GM12892 (cell line): ENCODE measurements around the gene CFAP20DC.

ENCODE experiments used
- DNase-seq: peaks from one replicate; pipeline ENCODE4 v3.0.0; 2011; ENCODE audit not compliant: insufficient read length
- FAIRE-seq: peaks from 2 replicates; lab custom pipeline; 2011; peaks lifted over from hg19 to GRCh38; lab: Jason Lieb, UNC
- POLR2A ChIP-seq: IDR thresholded peaks from 2 replicates; pipeline ENCODE4 v1.6.1; 2011; ENCODE audit warnings: low read depth, low read length, control low read depth
- POLR2AphosphoS5 ChIP-seq: IDR thresholded peaks from 2 replicates; pipeline ENCODE4 v1.6.1; 2011; ENCODE audit warnings: low read depth, low read length, control low read depth
- TAF1 ChIP-seq: IDR thresholded peaks from 2 replicates; pipeline ENCODE4 v1.6.1; 2011; ENCODE audit warnings: low read depth, mild to moderate bottlenecking, control low read depth, low read length, borderline replicate concordance

Gene CFAP20DC

DNA sequence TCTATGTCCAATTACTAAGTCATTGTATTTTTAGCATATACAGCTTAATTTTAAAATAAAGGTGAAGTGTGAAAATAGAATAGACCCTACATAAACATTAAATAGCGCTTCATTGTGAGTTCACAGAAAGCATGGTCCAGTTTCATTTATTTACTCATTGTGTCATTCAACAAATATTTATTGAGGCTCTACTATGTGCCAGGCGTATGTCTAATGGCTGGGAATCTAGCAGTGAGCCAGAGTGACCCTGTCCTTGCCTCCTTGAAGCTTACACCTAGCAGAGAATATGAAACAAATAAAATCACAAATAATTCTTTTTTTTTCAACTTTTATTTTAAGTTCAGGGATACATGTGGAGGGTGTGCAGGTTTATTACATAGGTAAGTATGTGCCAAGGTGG, 161.7 kb downstream of the CFAP20DC start:
- DNase-seq = no peak
- no peak for FAIRE-seq
- TF ChIP-seq POLR2A = no peak
- no peak for TF ChIP-seq TAF1
- no peak for TF ChIP-seq POLR2AphosphoS5

GRCh38 chr3:58884453-58884852, 165.4 kb downstream of the CFAP20DC start:
- DNase-seq (no peak), FAIRE-seq (no peak)
- TF ChIP-seq TAF1 = no peak
- no peak for TF ChIP-seq POLR2AphosphoS5
- no peak for TF ChIP-seq POLR2A

DNA sequence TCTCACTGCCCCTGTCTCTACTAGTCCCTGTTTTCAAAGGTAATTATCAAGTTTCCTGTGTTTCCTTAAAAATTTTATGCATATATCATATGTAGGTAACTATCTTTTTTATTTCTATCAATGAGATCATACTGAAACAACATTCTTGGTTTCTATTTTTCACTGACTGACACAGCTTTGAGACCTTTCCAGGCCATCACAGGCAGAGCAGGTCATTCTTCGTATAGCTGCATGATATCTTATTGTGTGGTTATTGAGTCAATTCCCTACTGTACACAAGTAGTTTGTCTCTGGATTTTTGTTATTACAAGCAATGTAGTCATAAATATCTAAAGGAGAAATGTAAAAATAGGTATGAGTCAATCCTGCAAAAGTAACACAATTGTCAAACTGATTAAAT, 169.6 kb downstream of the CFAP20DC start:
- no peak for DNase-seq
- no peak for FAIRE-seq

DNA sequence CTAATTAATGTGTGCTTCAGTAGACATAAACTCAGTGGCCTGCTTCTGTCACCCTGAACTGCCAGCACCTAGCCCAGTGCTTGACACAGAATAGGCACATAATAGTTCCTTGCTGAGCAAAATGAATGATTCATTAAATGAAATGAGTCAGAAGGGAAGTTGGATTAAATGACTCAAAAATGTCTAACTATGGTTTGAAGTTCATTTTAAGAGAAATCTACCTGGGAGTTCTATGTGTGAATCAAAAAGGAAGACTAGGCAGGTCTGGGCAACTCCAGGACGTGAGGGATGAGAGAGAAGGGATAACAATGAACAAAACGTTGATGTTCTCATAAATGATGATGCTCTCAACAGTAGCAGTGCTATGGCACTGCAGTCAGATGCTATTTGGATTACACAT, 175.0 kb downstream of the CFAP20DC start:
- TF ChIP-seq POLR2AphosphoS5 = no peak
- TF ChIP-seq POLR2A = no peak
- no peak for TF ChIP-seq TAF1
- DNase-seq = no peak

More for the DNA sequence above, 169.6 kb downstream of the CFAP20DC start:
- TF ChIP-seq POLR2A (no peak), POLR2AphosphoS5 (no peak), TAF1 (no peak)

DNA sequence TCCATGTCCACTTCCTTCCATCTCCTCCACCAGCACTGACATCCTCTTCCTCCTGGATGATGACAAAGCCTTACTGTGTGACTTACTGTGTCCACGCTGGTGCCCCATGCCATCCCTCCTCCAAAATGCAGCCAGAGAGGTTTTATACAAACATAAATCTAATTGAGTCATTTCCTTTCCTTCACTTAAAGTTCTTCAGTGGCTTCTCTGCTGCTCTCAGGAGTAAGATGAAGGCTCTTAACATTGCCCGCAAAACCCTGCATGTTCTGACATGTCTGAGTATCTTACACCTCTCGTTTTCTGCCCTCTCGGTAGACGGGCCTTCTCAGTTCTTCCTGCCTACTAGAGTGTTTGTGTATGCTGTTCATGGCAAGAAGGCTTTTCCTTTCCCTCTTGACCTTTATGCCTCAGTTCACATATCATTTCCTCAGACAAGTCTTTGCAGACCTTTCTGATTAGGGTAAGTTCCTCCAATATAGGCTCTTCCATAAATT, 175.5 kb downstream of the CFAP20DC start:
- TF ChIP-seq POLR2A (no peak), POLR2AphosphoS5 (no peak), TAF1 (no peak)
- DNase-seq = no peak
- FAIRE-seq = peak; percentile 77

More for the DNA sequence above, 175.0 kb downstream of the CFAP20DC start:
- no peak for FAIRE-seq

DNA sequence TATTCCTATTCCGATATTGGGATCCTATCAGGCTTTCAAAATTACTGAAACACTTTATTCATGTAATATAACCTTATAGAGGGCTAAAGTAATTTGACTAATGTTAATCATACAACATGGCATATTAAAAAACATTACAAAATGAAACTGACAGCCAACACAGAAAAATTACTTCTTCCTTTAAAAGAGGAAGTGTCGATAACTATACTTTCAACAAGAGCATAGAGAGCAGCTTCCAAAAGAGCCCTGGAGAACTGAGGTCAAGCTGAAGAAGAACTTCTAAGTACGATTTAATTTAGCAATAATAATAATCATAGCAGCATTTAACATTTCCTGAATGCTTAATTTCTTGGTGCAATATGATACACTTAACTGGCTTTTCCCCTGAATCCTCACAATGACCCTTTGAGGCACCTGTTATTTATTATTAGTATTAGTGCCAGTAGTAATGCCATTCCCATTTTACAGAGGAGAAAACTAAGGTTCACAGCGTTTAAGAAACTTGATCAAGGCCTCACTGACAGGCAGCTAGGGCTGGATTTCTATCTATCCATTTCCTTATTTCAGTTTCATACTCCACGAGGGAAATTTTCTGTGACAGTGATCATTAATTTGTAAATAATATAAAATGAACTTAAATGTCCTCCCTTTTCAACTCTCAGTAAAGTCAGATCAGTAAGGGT, 181.6 kb downstream of the CFAP20DC start:
- no peak for TF ChIP-seq TAF1
- FAIRE-seq (no peak), DNase-seq (no peak)

DNA sequence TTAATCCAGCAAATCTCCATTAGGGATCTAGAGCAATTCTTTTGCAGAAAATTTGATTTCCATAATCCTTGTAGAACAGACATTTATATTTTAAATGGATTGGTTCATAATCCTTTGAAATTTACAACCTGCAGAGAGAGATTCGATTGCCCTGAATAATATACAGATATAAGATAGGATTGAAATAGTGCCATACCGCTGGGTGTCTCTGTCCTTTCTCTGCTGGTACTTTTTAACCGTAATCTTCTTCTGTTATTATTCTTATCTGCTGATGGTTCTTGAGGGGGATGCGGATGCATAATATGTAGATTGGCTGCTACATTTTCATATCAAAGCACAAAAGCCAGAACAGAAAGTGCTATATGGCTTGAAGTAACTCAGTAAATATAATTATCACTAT, 182.2 kb downstream of the CFAP20DC start:
- no peak for FAIRE-seq
- no peak for DNase-seq
- TF ChIP-seq POLR2AphosphoS5 = no peak
- TF ChIP-seq POLR2A = no peak
- TF ChIP-seq TAF1 = no peak

DNA sequence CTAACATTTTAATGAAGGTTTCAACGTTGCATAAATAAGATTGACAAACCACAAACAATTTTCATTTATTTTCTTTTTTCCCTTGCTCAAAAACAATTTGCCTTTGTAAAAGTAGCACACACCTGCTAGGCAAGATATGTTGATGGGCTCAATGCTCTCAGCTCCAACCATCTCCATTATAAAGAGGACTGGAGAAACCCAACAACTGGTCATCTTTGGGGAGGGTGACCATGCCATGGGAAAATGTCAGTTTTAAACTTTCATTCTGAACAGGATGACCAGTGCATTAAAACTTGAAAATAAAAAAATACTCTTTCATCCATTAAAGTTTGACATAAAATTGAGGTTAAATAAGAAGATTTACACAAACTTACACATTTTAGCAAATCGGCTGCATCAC, 183.7 kb downstream of the CFAP20DC start:
- TF ChIP-seq POLR2AphosphoS5 (no peak), POLR2A (no peak), TAF1 (no peak)
- FAIRE-seq = no peak
- DNase-seq = no peak

GRCh38 chr3:58864480-58864879, 185.3 kb downstream of the CFAP20DC start:
- no peak for TF ChIP-seq TAF1
- no peak for TF ChIP-seq POLR2AphosphoS5
- FAIRE-seq = no peak
- no peak for DNase-seq

DNA sequence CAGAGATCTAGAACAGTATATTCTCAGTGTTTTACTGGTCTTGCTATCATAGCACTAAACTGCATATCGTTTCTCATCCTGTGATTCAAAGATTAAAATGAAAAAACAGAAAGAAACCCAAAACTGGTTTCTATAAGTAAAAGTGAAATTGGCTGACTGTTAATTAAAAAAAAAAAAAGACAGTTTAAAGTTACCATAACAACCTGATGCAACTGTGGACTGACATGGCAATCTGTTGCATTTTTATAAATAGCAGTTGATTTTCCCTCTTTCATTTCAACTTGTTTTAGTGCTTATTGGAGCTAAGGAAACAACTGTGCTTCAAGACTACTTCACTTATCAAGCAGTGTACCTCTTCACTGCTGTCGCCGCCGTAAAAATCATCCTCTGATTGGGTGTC, 186.6 kb downstream of the CFAP20DC start:
- FAIRE-seq (peak; percentile 58), DNase-seq (no peak)
- TF ChIP-seq TAF1 (no peak), POLR2A (no peak), POLR2AphosphoS5 (no peak)

GRCh38 chr3:58861551-58861950, 188.3 kb downstream of the CFAP20DC start:
- FAIRE-seq (no peak), DNase-seq (no peak)
- TF ChIP-seq POLR2AphosphoS5 = no peak
- TF ChIP-seq TAF1 = no peak
- no peak for TF ChIP-seq POLR2A

- no peak for TF ChIP-seq POLR2AphosphoS5
- no peak for TF ChIP-seq TAF1
- no peak for TF ChIP-seq POLR2A
- FAIRE-seq = no peak
- no peak for DNase-seq
Measured at GRCh38 chr3:58858126-58858525, 191.7 kb downstream of the CFAP20DC start.
